Activated naive CD4-positive, alpha-beta T cell treated with anti-CD3 and anti-CD28 coated beads for 36 hours (primary cell): ENCODE data around the gene POLE. TPM values are rescaled to one million over a fixed set of nuclear protein-coding genes. Genes with fewer than 3 reads are reported as not detected.

Source experiments
- CTCF ChIA-PET: fragments of 350-600 bp; sonication (Branson Sonifier 250); formaldehyde crosslinking; loops from one replicate; lab custom pipeline; 2021; ENCODE audit warnings: antibody characterized with exemption; lab: Charles Lee
- DNase-seq: peaks from one replicate; pipeline ENCODE4 v3.0.0-alpha.2; 2020
- H3K27ac Mint-ChIP-seq: one replicate; pipeline ENCODE4 v1.8.0; 2021; ENCODE audit warnings: mild to moderate bottlenecking, mixed read lengths
- H3K27me3 Mint-ChIP-seq: one replicate; pipeline ENCODE4 v1.8.0; 2021; ENCODE audit warnings: low read depth, mixed read lengths
- H3K36me3 Mint-ChIP-seq: one replicate; pipeline ENCODE4 v1.8.0; 2021; ENCODE audit warnings: low read depth, mixed read lengths
- H3K4me1 Mint-ChIP-seq: one replicate; pipeline ENCODE4 v1.8.0; 2021; ENCODE audit warnings: low read depth, mixed read lengths
- H3K4me3 Mint-ChIP-seq: one replicate; pipeline ENCODE4 v1.8.0; 2021; ENCODE audit warnings: mild to moderate bottlenecking, moderate library complexity, mixed read lengths
- H3K9me3 Mint-ChIP-seq: one replicate; pipeline ENCODE4 v1.8.0; 2021; ENCODE audit warnings: mixed read lengths
- intact Hi-C: fragments of 100-400 bp; cut with micrococcal nuclease; formaldehyde crosslinking; loops from one replicate; pipeline ENCODE4 v1.15.1; 2023
- total RNA-seq, 2 experiments: library from RNA; stranded (reverse); gene quantifications; one replicate each; pipeline ENCODE4 v1.2.3, GENCODE V29; 2021

Gene POLE, protein sequence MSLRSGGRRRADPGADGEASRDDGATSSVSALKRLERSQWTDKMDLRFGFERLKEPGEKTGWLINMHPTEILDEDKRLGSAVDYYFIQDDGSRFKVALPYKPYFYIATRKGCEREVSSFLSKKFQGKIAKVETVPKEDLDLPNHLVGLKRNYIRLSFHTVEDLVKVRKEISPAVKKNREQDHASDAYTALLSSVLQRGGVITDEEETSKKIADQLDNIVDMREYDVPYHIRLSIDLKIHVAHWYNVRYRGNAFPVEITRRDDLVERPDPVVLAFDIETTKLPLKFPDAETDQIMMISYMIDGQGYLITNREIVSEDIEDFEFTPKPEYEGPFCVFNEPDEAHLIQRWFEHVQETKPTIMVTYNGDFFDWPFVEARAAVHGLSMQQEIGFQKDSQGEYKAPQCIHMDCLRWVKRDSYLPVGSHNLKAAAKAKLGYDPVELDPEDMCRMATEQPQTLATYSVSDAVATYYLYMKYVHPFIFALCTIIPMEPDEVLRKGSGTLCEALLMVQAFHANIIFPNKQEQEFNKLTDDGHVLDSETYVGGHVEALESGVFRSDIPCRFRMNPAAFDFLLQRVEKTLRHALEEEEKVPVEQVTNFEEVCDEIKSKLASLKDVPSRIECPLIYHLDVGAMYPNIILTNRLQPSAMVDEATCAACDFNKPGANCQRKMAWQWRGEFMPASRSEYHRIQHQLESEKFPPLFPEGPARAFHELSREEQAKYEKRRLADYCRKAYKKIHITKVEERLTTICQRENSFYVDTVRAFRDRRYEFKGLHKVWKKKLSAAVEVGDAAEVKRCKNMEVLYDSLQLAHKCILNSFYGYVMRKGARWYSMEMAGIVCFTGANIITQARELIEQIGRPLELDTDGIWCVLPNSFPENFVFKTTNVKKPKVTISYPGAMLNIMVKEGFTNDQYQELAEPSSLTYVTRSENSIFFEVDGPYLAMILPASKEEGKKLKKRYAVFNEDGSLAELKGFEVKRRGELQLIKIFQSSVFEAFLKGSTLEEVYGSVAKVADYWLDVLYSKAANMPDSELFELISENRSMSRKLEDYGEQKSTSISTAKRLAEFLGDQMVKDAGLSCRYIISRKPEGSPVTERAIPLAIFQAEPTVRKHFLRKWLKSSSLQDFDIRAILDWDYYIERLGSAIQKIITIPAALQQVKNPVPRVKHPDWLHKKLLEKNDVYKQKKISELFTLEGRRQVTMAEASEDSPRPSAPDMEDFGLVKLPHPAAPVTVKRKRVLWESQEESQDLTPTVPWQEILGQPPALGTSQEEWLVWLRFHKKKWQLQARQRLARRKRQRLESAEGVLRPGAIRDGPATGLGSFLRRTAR (N-terminal part only)
- total RNA-seq, result 100 to 1,000 TPM; 118 to 121 TPM

DNA sequence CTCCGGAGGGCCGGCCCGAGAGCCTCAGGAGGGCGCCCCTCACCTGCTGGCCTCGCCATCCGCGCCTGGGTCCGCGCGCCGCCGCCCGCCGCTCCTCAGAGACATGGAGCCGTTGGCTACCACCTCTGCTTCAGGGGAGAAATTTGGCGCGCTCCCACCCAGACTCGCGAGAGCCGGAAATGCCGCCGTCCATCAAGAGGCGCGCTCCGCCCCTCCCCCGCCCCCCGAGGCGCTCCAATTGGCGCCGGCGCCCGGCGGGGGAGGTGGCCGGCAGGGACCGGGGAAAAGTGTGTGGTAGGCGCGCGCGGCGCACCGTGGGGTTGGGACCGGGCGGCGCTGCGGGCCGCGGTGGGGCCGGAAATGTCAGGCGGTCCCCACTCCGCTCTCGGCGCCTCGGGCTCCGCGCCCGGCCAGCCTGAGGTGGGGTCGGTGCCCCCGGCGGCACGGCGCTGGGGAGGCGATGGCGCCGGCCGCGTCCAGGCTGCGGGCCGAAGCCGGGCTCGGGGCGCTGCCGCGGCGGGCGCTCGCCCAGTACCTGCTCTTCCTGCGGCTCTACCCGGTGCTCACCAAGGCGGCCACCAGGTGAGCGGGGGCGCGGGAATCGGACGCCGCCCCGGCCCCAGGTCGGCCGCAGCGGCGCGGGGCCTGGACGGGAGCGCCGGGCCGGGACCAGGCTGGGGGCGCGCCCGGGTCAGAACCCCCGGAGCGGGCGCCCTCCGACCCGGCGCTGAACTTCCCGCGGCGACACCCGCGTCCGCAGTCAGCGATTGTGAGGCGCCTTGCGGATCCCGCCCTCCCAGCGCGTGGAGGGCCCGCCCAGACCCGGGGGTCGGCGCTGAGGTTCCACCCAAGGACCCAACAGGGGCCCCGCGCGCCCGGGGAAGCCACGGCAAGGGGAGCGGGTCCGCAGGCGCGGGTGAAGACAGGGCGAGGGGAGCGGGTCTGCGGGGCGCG is at the start of gene POLE, which contains the start of gene PXMP2:
POLE (minus strand) TSS at position 132 of the 954 bp plus-strand sequence; CDS start at position 105, 27 bp downstream.
PXMP2 (plus strand) TSS at position 377 of the 954 bp plus-strand sequence; CDS start at position 461, 84 bp downstream.
- CTCF ChIA-PET, result no interaction called here
- H3K4me1 Mint-ChIP-seq, result peaks cover 23% of the 10 kb centered on the region
- peak within 1 kb of the TSS; percentile 79 for H3K4me3 Mint-ChIP-seq
- peaks cover 10% of the 10 kb centered on the region for H3K36me3 Mint-ChIP-seq
- peak; percentile 96 for DNase-seq
- no peaks in the 10 kb centered on the region for H3K27me3 Mint-ChIP-seq
- peak within 1 kb of the TSS; percentile 66 for H3K27ac Mint-ChIP-seq
- intact Hi-C loops, result loop anchor here (1.0 to 2.0 kb wide), 7 partner anchors 23 to 443 kb away; partner anchors contain the start of genes CHFR, PGAM5, ZNF10 and ZNF140
- no peaks in the 10 kb centered on the region for H3K9me3 Mint-ChIP-seq

DNA sequence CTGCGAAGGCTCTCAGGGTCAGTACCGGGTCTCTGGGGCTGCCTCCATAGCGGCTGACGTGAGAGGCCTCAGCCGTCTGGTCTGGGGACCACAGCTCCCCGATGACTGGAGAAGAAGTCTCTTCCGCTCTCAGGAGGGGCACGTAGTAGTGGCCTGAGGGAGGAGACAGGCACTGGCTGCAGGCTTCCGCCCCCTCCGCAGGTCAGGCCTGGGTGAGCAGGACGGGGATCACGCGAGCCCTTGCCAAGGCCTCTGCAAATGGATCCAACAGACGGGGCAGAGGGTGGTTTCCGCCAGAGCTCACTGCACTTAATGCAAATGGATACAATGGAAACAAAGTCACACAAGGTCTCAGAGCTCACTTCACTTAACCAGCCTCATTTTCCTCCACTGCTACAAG is 49.8 kb upstream of the POLE start:
- Mint-ChIP-seq H3K4me3 (no peak overlapping the region), H3K9me3 (no peaks in the 10 kb centered on the region), H3K27ac (no peak overlapping the region), H3K4me1 (no peaks in the 10 kb centered on the region), H3K27me3 (no peaks in the 10 kb centered on the region), H3K36me3 (peaks cover 68% of the 10 kb centered on the region)
- intact Hi-C loops, result no loop called here
- CTCF ChIA-PET, result interaction anchor here (0.6 kb wide), 1 partner anchor 97 kb away, joined by 3 read pairs; no protein-coding TSS in a partner anchor
- DNase-seq, result no peak

DNA sequence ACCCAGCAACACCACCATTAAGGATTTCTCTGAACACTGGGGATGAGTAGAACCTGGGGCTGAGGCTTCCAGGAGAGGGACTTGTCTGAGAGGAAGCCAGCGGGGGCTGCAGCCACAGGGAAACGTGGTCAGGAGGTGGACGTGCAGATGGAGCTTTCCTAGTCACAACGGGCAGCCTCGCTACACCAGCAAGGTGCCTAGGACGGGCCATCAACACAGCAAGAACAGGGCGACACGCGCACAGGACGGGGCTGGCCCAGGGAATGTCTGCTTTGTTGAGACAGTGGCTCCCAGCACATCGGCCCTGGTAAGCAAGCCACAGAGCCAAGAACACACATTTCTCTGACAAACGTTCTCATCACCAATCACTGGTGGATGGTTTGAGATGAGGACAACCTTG is 49.2 kb upstream of the POLE start:
- no peaks in the 10 kb centered on the region for H3K4me1 Mint-ChIP-seq
- no peak for DNase-seq
- no peak overlapping the region for H3K4me3 Mint-ChIP-seq
- CTCF ChIA-PET, result no interaction called here
- H3K27ac Mint-ChIP-seq, result no peak overlapping the region
- no peaks in the 10 kb centered on the region for H3K27me3 Mint-ChIP-seq
- no peaks in the 10 kb centered on the region for H3K9me3 Mint-ChIP-seq
- H3K36me3 Mint-ChIP-seq, result peaks cover 70% of the 10 kb centered on the region
- intact Hi-C loops, result no loop called here

DNA sequence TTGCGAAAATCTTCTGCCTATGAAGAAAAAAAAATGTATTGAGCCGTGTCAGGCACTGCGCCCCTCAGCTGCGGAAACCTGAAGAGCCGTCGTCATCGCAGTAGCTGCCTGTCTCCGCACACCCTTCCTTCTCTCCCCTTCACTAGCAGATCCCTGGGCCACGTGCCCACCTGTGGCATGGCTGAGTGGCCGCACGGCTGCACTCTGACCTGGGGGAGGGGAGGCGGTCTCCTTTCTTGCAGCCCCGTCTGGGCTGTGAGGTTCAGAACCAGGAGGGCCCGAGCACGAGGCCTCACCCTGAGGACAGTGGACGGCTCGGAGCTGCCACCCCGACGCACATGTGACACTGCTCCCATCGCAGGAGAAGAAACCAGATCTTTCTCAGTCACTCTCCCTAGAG is 48.4 kb upstream of the POLE start:
- no peak overlapping the region for H3K27ac Mint-ChIP-seq
- CTCF ChIA-PET, result no interaction called here
- no peak overlapping the region for H3K4me3 Mint-ChIP-seq
- H3K9me3 Mint-ChIP-seq, result no peaks in the 10 kb centered on the region
- DNase-seq, result no peak
- peaks cover 66% of the 10 kb centered on the region for H3K36me3 Mint-ChIP-seq
- H3K4me1 Mint-ChIP-seq, result no peaks in the 10 kb centered on the region
- H3K27me3 Mint-ChIP-seq, result no peaks in the 10 kb centered on the region
- intact Hi-C loops, result no loop called here

DNA sequence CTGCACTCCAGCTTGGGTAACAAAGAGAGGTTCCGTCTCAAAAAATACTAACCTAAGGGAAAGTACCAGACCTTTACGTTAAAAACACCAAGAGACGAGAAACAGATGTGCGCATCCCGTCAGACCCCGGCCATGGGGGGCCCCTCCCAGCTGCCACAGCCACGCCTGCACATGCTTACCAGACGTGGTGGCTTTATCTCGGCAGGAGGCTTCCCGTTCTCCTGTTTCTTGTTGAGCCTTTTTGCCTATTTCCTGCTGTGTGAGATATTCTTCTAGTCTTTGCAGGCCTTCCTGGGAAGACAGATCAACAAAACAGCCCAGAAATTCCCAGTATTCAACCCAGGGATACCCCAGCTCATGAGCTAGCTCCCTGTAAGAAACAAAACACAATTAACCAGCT is 47.1 kb upstream of the POLE start:
- peaks cover 2% of the 10 kb centered on the region for H3K4me1 Mint-ChIP-seq
- H3K27me3 Mint-ChIP-seq, result no peaks in the 10 kb centered on the region
- H3K27ac Mint-ChIP-seq, result no peak overlapping the region
- intact Hi-C loops, result no loop called here
- DNase-seq, result no peak
- H3K9me3 Mint-ChIP-seq, result no peaks in the 10 kb centered on the region
- peaks cover 67% of the 10 kb centered on the region for H3K36me3 Mint-ChIP-seq
- no peak overlapping the region for H3K4me3 Mint-ChIP-seq
- CTCF ChIA-PET, result interaction anchor here (0.6 kb wide), 2 partner anchors 73 to 121 kb away, joined by 3 to 4 read pairs; no protein-coding TSS in a partner anchor

DNA sequence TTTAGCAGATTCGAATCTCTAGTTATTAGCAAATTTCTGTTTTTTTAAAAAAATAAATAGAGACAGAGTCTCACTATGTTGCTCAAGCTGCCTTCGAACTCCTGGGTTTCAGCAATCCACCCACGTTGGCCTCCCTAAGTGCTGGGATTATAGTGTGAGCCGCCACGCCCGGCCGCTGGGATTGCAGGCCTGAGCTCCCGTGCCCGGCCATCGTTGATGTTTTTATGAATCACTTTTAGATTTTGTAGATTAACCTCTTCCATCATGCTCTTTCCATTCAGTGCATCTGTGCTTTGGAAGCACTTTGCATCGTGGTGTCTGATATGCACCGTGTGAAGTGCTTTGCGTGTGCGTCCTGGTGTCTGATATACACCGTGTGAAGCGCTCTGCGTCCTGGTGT is 44.4 kb upstream of the POLE start:
- intact Hi-C loops, result no loop called here
- H3K4me3 Mint-ChIP-seq, result no peak overlapping the region
- H3K36me3 Mint-ChIP-seq, result peaks cover 71% of the 10 kb centered on the region
- H3K27ac Mint-ChIP-seq, result no peak overlapping the region
- DNase-seq, result no peak
- H3K9me3 Mint-ChIP-seq, result no peaks in the 10 kb centered on the region
- peaks cover 6% of the 10 kb centered on the region for H3K4me1 Mint-ChIP-seq
- H3K27me3 Mint-ChIP-seq, result no peaks in the 10 kb centered on the region
- CTCF ChIA-PET, result no interaction called here

DNA sequence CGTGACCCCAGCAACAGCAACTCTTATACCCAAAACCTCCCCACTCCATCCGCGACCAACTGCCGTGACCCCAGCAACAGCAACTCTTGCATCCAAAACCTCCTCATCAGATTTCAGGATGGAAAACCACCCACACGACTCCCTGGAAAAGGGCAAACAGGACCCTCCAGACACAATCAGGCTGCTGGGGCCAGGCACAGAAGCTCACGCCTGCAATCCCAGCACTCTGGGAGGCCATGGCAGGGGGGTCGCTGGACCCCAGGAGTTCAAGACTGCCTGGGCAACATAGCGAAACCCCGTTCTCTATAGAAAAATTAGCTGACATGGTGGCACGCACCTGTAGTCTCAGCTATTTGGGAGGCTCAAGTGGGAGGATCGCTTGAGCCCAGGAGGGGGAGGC is 43.2 kb upstream of the POLE start:
- Mint-ChIP-seq H3K9me3 (no peaks in the 10 kb centered on the region), H3K4me1 (peaks cover 6% of the 10 kb centered on the region), H3K4me3 (no peak overlapping the region), H3K27ac (peak overlapping the region; percentile 53), H3K36me3 (peaks cover 74% of the 10 kb centered on the region), H3K27me3 (no peaks in the 10 kb centered on the region)
- CTCF ChIA-PET, result no interaction called here
- DNase-seq, result no peak
- intact Hi-C loops, result no loop called here

DNA sequence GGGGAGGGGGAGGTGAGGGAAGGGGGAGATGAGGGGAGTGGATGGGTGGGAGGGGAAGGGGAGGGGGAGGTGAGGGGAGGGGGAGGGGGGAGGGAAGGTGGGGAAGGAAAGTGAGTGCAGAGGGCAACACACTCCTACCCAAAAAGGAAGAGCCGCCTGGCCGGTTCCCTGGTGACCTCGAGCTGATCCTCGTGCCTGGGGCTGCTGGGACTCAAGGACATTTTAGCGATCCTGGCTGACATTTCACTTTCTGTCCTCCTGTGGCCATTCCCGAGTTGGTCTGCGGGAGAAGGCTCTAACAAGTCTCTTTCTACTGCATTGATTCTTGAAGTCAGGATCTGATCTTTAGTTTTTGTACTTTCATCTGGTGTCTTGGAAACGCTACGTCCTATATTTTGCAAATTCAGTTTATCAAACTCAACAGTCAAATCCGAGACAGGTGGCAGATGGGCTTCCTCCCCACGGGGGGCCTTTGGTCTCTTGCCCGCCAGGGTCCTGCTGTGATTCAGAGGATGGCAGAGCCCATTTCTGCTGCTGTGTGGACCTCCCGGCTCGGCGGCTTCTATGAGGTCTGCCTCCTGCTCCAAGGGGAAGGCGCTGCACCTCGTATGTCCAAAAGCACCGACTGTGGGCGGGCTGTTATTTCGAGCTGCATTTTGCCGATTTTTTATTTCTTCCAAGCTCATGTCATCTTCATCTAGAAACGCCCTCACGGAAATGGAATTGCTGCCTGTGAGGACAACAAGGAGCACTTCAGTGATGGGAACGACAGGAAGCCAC is 42.6 kb upstream of the POLE start:
- no peak for DNase-seq
- intact Hi-C loops, result no loop called here
- Mint-ChIP-seq H3K4me3 (no peak overlapping the region), H3K9me3 (no peaks in the 10 kb centered on the region), H3K36me3 (peaks cover 74% of the 10 kb centered on the region), H3K27me3 (no peaks in the 10 kb centered on the region), H3K27ac (peak overlapping the region; percentile 53), H3K4me1 (peaks cover 6% of the 10 kb centered on the region)
- CTCF ChIA-PET, result no interaction called here

DNA sequence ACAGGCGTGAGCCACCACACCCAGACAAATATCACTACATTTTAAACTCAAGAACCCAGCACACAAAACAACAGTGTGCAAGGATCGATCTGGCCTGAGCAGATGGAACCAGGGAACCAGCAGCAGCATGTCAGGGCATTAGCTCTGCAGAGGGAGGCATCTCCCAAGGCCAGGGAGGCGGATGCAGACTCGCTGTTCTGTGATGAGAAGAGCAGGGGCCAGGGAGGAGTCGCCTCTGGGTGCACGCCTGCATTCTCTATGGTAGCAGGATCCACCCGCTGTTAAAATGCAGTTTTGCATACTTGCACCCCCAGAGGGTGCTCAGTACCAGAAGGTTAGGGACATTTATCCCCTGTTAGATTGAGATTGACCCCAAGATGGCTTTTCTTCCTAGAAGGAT is 41.4 kb upstream of the POLE start:
- no peak for DNase-seq
- Mint-ChIP-seq H3K27ac (no peak overlapping the region), H3K4me1 (peaks cover 6% of the 10 kb centered on the region), H3K9me3 (no peaks in the 10 kb centered on the region), H3K27me3 (no peaks in the 10 kb centered on the region), H3K36me3 (peaks cover 71% of the 10 kb centered on the region), H3K4me3 (no peak overlapping the region)
- intact Hi-C loops, result no loop called here
- CTCF ChIA-PET, result no interaction called here

DNA sequence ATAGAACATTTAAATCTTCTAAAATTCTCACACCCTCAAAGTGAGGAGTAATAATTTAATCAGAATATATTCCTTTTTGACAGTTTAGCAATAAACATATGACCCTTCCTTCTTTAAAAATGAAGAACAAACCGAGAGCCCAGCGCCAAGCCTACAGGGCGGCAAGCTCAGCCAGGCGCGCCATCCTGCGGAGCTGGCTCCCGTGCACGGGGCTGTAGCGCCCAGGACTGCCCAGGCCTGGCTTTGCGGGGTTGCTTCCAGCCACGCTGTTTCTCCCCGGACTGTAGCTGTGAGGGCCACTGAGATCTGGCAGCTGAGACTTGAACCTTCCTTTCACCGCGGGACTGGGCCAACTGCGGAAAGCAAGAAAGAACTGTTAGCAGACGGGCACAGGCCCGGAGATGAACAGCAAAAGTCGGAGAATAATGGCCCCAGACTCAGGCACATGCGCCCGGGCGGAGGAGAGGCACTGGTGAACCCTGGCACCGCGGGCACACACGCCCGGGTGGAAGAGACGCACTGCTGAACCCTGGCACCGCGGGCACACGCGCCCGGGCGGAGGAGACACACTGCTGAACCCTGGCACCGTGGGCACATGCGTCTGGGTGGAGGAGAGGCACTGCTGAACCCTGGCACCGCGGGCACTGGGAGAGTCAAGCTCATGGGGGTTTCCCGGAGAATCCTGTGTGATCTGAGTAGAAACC is 40.1 kb upstream of the POLE start:
- H3K27me3 Mint-ChIP-seq, result no peaks in the 10 kb centered on the region
- intact Hi-C loops, result no loop called here
- CTCF ChIA-PET, result no interaction called here
- H3K9me3 Mint-ChIP-seq, result no peaks in the 10 kb centered on the region
- DNase-seq, result no peak
- H3K36me3 Mint-ChIP-seq, result peaks cover 65% of the 10 kb centered on the region
- no peak overlapping the region for H3K4me3 Mint-ChIP-seq
- peaks cover 6% of the 10 kb centered on the region for H3K4me1 Mint-ChIP-seq
- no peak overlapping the region for H3K27ac Mint-ChIP-seq
